Spinal cord (tissue), 10 donors: ENCODE data around the gene NXPE1. TPM values are rescaled to one million over a fixed set of nuclear protein-coding genes. Genes with fewer than 3 reads are reported as not detected.
"Not testable (repeated sequence)": the region's sequence is repeated elsewhere in the genome, so short reads cannot be mapped to it uniquely, and the experiment has no call there.

Experiments used
- DNase-seq, 6 donors: peaks; one replicate each; pipeline versions ENCODE4 v3.0.0 to v3.0.0-alpha.2; 2013 to 2015; ENCODE audit warnings: low spot score in 6 of 6, low read depth in 4 of 6
- H3K27ac ChIP-seq: one replicate; pipeline ENCODE4 v1.5.1; 2013; ENCODE audit warnings: low read depth, low read length, control low read depth
- H3K27me3 ChIP-seq: one replicate; pipeline ENCODE4 v1.6.1; 2013; ENCODE audit warnings: low read length; ENCODE audit not compliant: control insufficient read depth, insufficient read depth
- H3K36me3 ChIP-seq: one replicate; pipeline ENCODE4 v1.6.1; 2013; ENCODE audit warnings: low read length; ENCODE audit not compliant: control insufficient read depth, insufficient read depth
- H3K4me1 ChIP-seq: one replicate; pipeline ENCODE4 v1.6.1; 2013; ENCODE audit warnings: low read length; ENCODE audit not compliant: control insufficient read depth, insufficient read depth
- H3K4me3 ChIP-seq: one replicate; pipeline ENCODE4 v1.5.1; 2013; ENCODE audit warnings: low read depth, low read length, control low read depth
- H3K9me3 ChIP-seq: one replicate; pipeline ENCODE4 v1.6.1; 2013; ENCODE audit warnings: low read length; ENCODE audit not compliant: control insufficient read depth, insufficient read depth
- WGBS: methylation state at CpG from one replicate; pipeline ENCODE4 v1.1.5; 2013; ENCODE audit warnings: missing lambda C conversion rate; ENCODE audit not compliant: insufficient coverage; 5-methylcytosine and 5-hydroxymethylcytosine counted together
- polyA plus RNA-seq, 2 donors: library from polyadenylated mRNA; unstranded; fragments of 120-200 nt; gene quantifications; one replicate each; pipeline ENCODE4 v1.2.1, GENCODE V29; 2013; ENCODE audit not compliant: insufficient read length in 2 of 2
- total RNA-seq, 2 donors: library from RNA; depleted of rRNA in 1 of 2; stranded (reverse); fragments of 120-200 nt in 1 of 2; fragments of >200 nt in 1 of 2; gene quantifications; one replicate each; pipeline versions ENCODE4 v1.2.3 to v1.2.4, GENCODE V29; 2013 to 2014
- donor health status: healthy.

Gene NXPE1
- total and polyA plus RNA-seq, 4 donors, result not detected

GRCh38 chr11:114603151-114603550, 43.5 kb upstream of the NXPE1 start:
- H3K27ac ChIP-seq, H3K27me3 ChIP-seq, H3K4me1 ChIP-seq, H3K36me3 ChIP-seq, DNase-seq, H3K9me3 ChIP-seq, H3K4me3 ChIP-seq: not testable (repeated sequence)
- 92% methylated on average over 2 of the region's 7 CpGs for WGBS

- Histone ChIP-seq H3K36me3 (no peaks in the 10 kb centered on the region), H3K27me3 (no peaks in the 10 kb centered on the region), H3K4me1 (no peaks in the 10 kb centered on the region), H3K4me3 (no peak overlapping the region), H3K27ac (no peak overlapping the region), H3K9me3 (no peaks in the 10 kb centered on the region)
- WGBS, result no CpG with 5 or more reads among the region's 1 CpG
- no peak for DNase-seq
Measured at GRCh38 chr11:114598461-114598860, 38.8 kb upstream of the NXPE1 start.

- no peaks in the 10 kb centered on the region for H3K36me3 ChIP-seq
- 64% methylated on average over 1 of the region's 1 CpG for WGBS
- H3K27ac ChIP-seq, result no peak overlapping the region
- H3K4me3 ChIP-seq, result no peak overlapping the region
- H3K4me1 ChIP-seq, result no peaks in the 10 kb centered on the region
- no peak for DNase-seq
- no peaks in the 10 kb centered on the region for H3K9me3 ChIP-seq
- no peaks in the 10 kb centered on the region for H3K27me3 ChIP-seq
Measured at GRCh38 chr11:114596175-114596919, 36.7 kb upstream of the NXPE1 start.

- 38% methylated on average over 1 of the region's 2 CpGs for WGBS
Measured at GRCh38 chr11:114595571-114595970, 35.9 kb upstream of the NXPE1 start, which contains the start of gene NXPE4. NXPE4 (minus strand) TSS chr11:114595786; CDS start chr11:114594759, 1,027 bp downstream.

GRCh38 chr11:114594703-114595102, 35.0 kb upstream of the NXPE1 start:
- Histone ChIP-seq H3K9me3 (no peaks in the 10 kb centered on the region), H3K4me3 (no peak overlapping the region), H3K4me1 (no peaks in the 10 kb centered on the region), H3K27ac (no peak overlapping the region), H3K36me3 (no peaks in the 10 kb centered on the region), H3K27me3 (no peaks in the 10 kb centered on the region)
- whole genome bisulfite sequencing, result 97% methylated on average over 3 of the region's 3 CpGs
- DNase-seq, result no peak

More at GRCh38 chr11:114595571-114595970, 35.9 kb upstream of the NXPE1 start, which contains the start of gene NXPE4:
- no peak for DNase-seq
- H3K27me3 ChIP-seq, result no peaks in the 10 kb centered on the region
- H3K27ac ChIP-seq, result no peak within 1 kb of the TSS
- no peak within 1 kb of the TSS for H3K4me3 ChIP-seq
- H3K36me3 ChIP-seq, result no peaks in the 10 kb centered on the region
- H3K4me1 ChIP-seq, result no peaks in the 10 kb centered on the region
- no peaks in the 10 kb centered on the region for H3K9me3 ChIP-seq

- Histone ChIP-seq H3K9me3 (peaks cover 13% of the 10 kb centered on the region), H3K4me3 (no peak overlapping the region), H3K36me3 (no peaks in the 10 kb centered on the region), H3K27me3 (no peaks in the 10 kb centered on the region), H3K27ac (no peak overlapping the region), H3K4me1 (no peaks in the 10 kb centered on the region)
- no peak for DNase-seq
- WGBS, result 90% methylated on average over 3 of the region's 3 CpGs
Measured at GRCh38 chr11:114587398-114587953, 27.8 kb upstream of the NXPE1 start.

- no peak for DNase-seq
- H3K27ac ChIP-seq, result no peak overlapping the region
- H3K4me1 ChIP-seq, result no peaks in the 10 kb centered on the region
- 91% methylated on average over 4 of the region's 5 CpGs for WGBS
- H3K9me3 ChIP-seq, result peaks cover 13% of the 10 kb centered on the region
- H3K36me3 ChIP-seq, result no peaks in the 10 kb centered on the region
- H3K27me3 ChIP-seq, result no peaks in the 10 kb centered on the region
- no peak overlapping the region for H3K4me3 ChIP-seq
Measured at GRCh38 chr11:114586797-114587196, 27.1 kb upstream of the NXPE1 start.

- WGBS, result 70% methylated on average over 1 of the region's 1 CpG
- no peaks in the 10 kb centered on the region for H3K4me1 ChIP-seq
- no peaks in the 10 kb centered on the region for H3K27me3 ChIP-seq
- H3K27ac ChIP-seq, result no peak overlapping the region
- H3K36me3 ChIP-seq, result no peaks in the 10 kb centered on the region
- H3K4me3 ChIP-seq, result no peak overlapping the region
- no peak for DNase-seq
- no peaks in the 10 kb centered on the region for H3K9me3 ChIP-seq
Measured at GRCh38 chr11:114571712-114572111, 12.0 kb upstream of the NXPE1 start.

- no peaks in the 10 kb centered on the region for H3K9me3 ChIP-seq
- no peaks in the 10 kb centered on the region for H3K27me3 ChIP-seq
- no peak overlapping the region for H3K27ac ChIP-seq
- no peak for DNase-seq
- no peaks in the 10 kb centered on the region for H3K36me3 ChIP-seq
- H3K4me3 ChIP-seq, result no peak overlapping the region
- H3K4me1 ChIP-seq, result no peaks in the 10 kb centered on the region
- WGBS, result 57% methylated on average over 1 of the region's 3 CpGs
Measured at GRCh38 chr11:114569801-114570200, 10.1 kb upstream of the NXPE1 start.

GRCh38 chr11:114566276-114566675, 6.6 kb upstream of the NXPE1 start:
- Histone ChIP-seq H3K36me3 (no peaks in the 10 kb centered on the region), H3K4me1 (no peaks in the 10 kb centered on the region), H3K27me3 (no peaks in the 10 kb centered on the region), H3K4me3 (no peak overlapping the region), H3K9me3 (no peaks in the 10 kb centered on the region), H3K27ac (no peak overlapping the region)
- 21% methylated on average over 2 of the region's 2 CpGs for WGBS
- peak in 1 of 6 donors; percentile 1 for DNase-seq
